Kidney glomerular epithelial cell (primary cell): Measurements from ENCODE around the gene PSMG3.
A peak's percentile ranks its signal among the peaks of the same experiment; 100 is the strongest.

Source experiments
- DNase-seq: peaks from one replicate; lab custom pipeline; 2025; lab: John Stamatoyannopoulos, UW

Gene PSMG3

GRCh38 chr7:1558181-1558811, 11.5 kb downstream of the PSMG3 start:
- DNase-seq, result no peak

DNA sequence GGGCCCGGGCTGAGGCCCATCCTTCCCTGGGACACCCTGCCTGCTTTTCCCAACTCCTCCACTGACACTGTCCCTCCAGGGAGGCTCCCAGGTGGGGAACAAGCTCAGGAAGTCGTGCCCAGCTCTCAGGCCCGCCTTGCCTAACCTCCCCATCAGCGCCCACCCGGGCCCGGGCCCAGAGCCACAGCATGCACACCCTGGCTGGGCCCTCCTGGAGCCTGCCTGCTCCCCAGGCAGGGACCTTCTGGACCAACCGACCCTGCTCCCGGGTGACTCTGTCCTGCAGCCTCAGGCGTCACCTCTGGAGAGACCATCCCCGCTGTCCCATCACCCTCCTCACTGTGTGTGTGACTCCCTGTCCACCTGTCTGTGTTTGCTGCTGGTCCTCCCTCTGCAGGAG, 12.1 kb downstream of the PSMG3 start:
- DNase-seq, result no peak

- DNase-seq, result no peak
These were observed 12.8 kb downstream of the PSMG3 start for GRCh38 chr7:1557006-1557405.

- DNase-seq, result peak; percentile 81
These were observed 13.9 kb downstream of the PSMG3 start, which contains the start of gene TMEM184A for GRCh38 chr7:1555813-1556543. TMEM184A (minus strand) TSS chr7:1556205; CDS start chr7:1555484, 721 bp downstream.

GRCh38 chr7:1555046-1555812, 14.6 kb downstream of the PSMG3 start:
- peak; percentile 96 for DNase-seq

GRCh38 chr7:1554333-1555045, 15.3 kb downstream of the PSMG3 start:
- no peak for DNase-seq

DNA sequence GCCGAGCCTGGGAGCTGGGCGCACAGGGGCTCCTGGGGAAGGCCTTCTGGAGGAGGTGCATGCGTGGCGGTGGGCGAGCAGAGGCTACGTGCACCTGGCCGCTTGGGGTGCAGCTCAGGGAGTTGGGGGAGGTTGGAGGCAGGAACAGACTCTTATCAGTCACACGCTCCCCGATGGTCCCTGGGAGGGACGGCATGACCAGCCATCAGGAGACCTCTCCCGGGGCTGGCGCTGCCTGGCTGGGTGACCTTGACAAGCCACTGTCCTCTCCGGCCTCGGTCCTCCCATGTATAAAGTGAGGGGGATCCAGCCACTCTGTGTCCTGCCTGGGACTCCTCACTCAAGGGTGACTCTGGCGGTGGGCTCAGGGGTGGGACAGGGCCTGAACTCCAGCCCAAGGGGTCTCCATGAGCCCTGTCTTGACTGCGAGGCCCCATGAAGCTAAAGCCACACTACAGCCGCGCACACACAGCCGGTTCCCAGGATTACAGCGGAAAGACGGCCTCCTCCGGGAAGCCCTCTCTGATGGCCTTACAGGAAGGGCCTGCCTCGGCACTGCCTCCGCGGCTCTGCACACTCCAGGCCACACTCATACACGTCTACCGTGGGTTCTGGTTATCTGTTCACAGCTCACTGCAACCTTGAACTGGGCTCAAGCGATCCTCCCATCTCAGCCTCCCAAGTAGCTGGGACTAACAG, 16.2 kb downstream of the PSMG3 start:
- DNase-seq, result no peak

DNA sequence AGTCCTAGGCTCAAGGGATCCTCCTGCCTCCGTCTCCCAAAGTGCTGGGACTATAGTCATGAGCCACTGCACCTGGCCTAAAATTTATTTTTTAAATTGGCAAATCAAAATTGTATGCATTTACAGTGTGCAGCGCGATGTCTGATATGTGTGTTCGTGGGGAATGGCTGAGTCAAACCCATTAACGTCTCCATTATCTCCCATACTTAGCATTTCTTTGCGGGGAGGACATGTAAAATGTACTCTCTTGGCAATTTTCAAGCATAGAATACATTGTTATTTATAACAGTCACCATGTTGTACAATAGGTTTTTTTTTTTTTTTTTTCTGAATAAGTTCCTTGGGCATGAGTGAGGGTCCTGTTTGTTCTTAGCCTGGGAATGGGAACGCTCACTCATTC, 17.6 kb downstream of the PSMG3 start:
- no peak for DNase-seq

- no peak for DNase-seq
These were observed 19.0 kb downstream of the PSMG3 start for GRCh38 chr7:1550846-1551155.

GRCh38 chr7:1550005-1550845, 19.6 kb downstream of the PSMG3 start:
- DNase-seq, result no peak

DNA sequence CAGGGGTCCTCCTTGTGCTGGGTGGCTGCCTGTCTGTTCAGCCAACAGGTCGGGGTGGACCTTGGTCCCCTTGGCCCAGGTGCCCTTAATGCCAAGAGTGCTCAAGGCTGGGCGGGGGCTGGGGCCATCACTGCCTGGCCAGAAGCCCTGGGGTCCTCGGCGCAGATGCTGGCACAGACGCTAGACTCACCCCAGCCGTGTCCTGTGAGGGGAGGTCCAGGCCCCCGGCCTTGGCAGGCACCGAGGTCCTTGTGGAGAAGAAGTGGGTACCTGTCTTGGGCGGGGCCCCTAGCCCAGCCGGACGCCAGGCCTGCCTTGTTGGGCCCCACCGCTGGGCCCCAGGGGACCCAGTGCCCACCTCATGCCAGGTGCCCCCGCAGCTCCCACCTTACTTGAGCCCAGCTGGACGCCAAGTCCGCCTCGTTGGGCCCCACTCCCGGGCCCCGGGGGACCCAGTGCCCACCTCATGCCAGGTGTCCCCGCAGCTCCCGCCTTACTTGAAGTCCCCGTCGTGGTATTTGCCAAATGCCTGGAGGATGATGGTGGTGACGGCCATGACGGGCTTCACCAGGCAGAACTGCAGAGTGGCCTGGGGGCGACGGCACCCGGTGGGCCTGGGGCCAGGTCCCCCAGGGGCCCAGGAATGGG, 20.4 kb downstream of the PSMG3 start:
- DNase-seq, result no peak

GRCh38 chr7:1548944-1549343, 20.9 kb downstream of the PSMG3 start:
- no peak for DNase-seq

DNA sequence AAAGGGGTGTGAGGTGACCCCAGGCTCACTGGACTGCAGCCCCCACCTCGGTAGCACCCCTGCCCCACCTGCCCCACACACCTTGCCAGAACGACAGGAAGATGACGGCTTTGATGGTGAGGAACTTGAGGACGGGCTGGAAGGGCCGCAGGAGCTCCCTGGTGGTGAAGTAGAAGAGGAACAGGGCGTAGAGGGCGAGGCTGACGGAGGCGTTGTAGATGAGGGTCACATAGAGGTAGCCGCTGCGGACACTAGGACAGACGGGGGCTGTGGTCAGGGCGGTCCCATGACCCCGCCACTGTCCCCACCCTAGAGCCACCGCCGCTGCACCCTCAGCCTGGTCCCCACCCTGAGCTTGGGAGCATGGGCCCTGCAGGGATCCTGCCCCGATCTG, 21.4 kb downstream of the PSMG3 start:
- no peak for DNase-seq

DNA sequence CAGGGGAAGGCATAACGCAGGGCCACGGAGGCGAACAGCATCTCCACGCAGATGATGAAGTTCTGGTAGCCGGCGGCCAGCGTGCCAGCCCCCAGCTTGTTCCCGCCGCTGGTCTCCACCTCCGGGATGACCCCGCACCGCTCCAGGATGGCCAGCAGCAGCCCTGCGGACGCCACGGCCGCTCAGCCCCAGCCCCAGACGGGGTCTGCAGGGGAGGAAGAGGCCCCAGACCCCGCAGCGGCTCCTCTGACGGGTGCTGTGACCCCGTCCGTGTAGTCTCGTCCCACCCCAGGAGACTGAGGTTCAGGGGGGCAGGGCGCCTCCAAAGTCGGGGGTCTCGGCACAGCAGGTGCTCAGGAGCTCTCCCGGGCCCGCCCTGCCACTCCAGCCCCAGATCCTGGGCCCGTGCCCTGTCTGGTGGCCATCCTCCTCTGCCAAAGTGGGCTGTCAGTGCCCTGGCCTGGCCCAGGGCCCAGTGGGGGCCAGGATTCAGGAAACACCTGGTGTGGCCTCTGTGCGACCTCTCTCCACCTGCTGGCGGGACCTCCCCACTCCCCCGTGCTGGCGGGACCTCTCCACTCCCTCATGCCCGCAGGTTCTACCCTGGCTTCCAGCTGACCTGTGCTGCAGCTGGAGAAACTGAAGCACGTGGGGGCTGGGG, 21.9 kb downstream of the PSMG3 start:
- DNase-seq, result no peak

- DNase-seq, result no peak
These were observed 22.7 kb downstream of the PSMG3 start for GRCh38 chr7:1546909-1547776.

DNA sequence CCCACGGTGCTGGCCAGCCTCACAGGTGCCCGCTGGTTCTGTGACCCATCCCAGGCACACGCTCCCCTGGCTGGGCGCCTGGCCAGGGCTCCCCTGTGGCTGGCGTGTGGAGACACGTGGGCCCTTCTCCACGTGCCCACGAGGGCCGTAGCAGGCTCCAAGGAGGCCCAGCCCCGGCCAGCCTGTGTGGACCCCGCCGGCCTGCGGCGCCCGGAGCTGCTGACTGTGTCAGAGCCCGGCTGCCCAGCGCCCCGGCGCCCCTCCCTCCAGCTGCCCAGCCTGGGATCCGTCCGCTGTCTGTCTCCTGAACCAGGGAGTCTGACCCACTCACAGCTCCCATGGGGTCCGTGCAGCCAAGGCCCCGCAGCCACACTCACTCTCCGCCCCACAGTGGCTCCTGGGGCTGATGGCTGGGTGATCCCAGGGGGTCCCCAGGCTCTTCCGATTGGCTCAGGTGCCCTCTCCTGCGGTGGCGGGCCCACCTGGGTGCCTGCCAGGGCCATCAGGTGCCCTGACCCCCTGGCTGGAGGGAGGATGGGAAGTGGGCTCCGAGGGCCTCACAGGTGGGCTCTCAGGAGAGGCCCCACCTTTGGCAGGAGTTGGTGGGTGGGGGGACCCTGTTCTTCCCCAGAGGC, 23.4 kb downstream of the PSMG3 start:
- DNase-seq, result no peak

DNA sequence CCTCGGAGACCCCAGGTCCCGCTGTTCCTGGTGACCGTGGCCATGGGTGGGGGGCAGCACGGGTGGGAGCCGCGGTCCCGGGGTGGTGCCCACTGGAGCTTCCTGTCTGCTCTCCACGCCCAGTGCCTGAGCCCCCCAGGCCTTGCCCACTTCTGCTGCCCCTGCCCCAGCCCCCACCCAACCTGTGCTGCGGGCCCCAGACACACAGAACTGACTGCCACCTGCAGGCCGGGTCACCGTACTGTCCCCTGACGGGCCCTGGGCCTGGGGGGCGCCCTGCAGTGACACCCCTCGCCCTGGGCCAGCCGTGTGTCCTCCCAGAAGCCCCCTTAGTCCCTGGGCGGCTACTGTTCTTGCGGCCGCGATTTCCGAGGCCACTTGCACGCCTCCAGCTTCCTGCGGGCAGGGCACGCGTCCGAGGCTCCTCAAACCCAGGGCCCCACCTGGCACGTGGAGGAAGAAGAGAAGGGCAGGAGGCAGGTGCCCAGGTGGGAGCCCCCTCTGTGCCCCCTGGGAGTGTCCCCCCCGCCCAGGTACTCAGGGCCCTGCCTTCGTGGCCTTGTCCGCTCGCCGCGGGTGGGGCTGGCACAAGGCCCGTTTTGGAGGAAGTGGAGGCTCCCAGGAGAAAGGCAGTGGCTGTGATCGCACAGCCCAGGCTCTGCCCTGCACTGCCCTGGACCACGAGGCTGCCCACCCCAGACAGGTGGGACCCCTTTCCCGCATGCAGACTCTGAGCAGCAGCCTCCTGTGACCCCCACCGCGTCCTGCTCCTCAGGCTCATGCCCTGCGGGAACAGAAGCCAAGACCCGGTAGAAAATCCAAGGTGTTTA, 24.2 kb downstream of the PSMG3 start:
- no peak for DNase-seq
